GM12873 (cell line): Measurements from ENCODE around the gene IGF1R.

Experiments
- CTCF ChIP-seq: IDR thresholded peaks from 2 replicates; pipeline ENCODE4 v1.5.1; 2012; ENCODE audit warnings: low read depth, mild to moderate bottlenecking, moderate library complexity, low read length, control low read depth; ENCODE audit not compliant: insufficient read depth; ENCODE audit errors: missing control alignments

Gene IGF1R

GRCh38 chr15:98676586-98677270, 28.4 kb downstream of the IGF1R start:
- TF ChIP-seq CTCF: no peak

- no peak for TF ChIP-seq CTCF
Measured at GRCh38 chr15:98677345-98678059, 29.2 kb downstream of the IGF1R start.

- no peak for TF ChIP-seq CTCF
Measured at GRCh38 chr15:98678484-98678883, 30.1 kb downstream of the IGF1R start.

GRCh38 chr15:98681061-98681460, 32.7 kb downstream of the IGF1R start:
- no peak for TF ChIP-seq CTCF

GRCh38 chr15:98682992-98683701, 34.8 kb downstream of the IGF1R start:
- no peak for TF ChIP-seq CTCF

- no peak for TF ChIP-seq CTCF
Measured at GRCh38 chr15:98683831-98684230, 35.5 kb downstream of the IGF1R start.

- no peak for TF ChIP-seq CTCF
Measured at GRCh38 chr15:98684436-98684835, 36.1 kb downstream of the IGF1R start.
